Measurements from ENCODE around the gene PPFIA3. TPM values are rescaled to one million over a fixed set of nuclear protein-coding genes. Genes with fewer than 3 reads are reported as not detected.

Gene PPFIA3
- polyA plus RNA-seq, 1 of the 3 experiments (the other 2 are of a cell fraction): 5.7 TPM

- H3K36me3 ChIP-seq (replicated peaks in 1 of 2; ENCODE audit: control insufficient read depth in 1 of 2, insufficient read depth in 2 of 2, low read length in 1 of 2): no peaks in the 10 kb centered on the region
- no peaks in the 10 kb centered on the region for H3K9me3 ChIP-seq
- no peak overlapping the region for H3K27ac ChIP-seq (ENCODE audit: low read depth in 2 of 2, low read length in 1 of 2)
- no peak overlapping the region for H3K9ac ChIP-seq
- H3K4me1 ChIP-seq (ENCODE audit: control insufficient read depth in 1 of 2, insufficient read depth in 2 of 2, low read depth in 1 of 2, low read length in 1 of 2): peaks cover 0 to 17% of the 10 kb centered on the region in 2 experiments; a peak in 1 of 4 replicates
- H3K9me2 ChIP-seq: no peaks in the 10 kb centered on the region
- no peak overlapping the region for H3K4me3 ChIP-seq (ENCODE audit: low read depth in 2 of 2, low read length in 1 of 2)
- H3K4me2 ChIP-seq: no peak overlapping the region
- WGBS (ENCODE audit: low lambda C conversion rate): 42% methylated on average over 5 of the region's 10 CpGs
- peaks cover 12% of the 10 kb centered on the region for H3F3A ChIP-seq (replicated peaks; ENCODE audit: insufficient read depth)
- DNase-seq: no peak
- H2AFZ ChIP-seq (ENCODE audit: low read depth): no peak overlapping the region
- no peaks in the 10 kb centered on the region for H4K20me1 ChIP-seq (ENCODE audit: insufficient read depth)
- TF ChIP-seq POLR2AphosphoS5 (IDR thresholded peaks at IDR 0.05; ENCODE audit: low read depth, low read length): no peak
- no peak for TF ChIP-seq ELF1 (IDR thresholded peaks at IDR 0.05)
- TF ChIP-seq FOSL2 (IDR thresholded peaks at IDR 0.05; ENCODE audit: borderline replicate concordance, low read depth): no peak
- no peak for TF ChIP-seq NRF1 (IDR thresholded peaks at IDR 0.05; ENCODE audit: low read depth, low read length)
- TF ChIP-seq, protein P1, sequence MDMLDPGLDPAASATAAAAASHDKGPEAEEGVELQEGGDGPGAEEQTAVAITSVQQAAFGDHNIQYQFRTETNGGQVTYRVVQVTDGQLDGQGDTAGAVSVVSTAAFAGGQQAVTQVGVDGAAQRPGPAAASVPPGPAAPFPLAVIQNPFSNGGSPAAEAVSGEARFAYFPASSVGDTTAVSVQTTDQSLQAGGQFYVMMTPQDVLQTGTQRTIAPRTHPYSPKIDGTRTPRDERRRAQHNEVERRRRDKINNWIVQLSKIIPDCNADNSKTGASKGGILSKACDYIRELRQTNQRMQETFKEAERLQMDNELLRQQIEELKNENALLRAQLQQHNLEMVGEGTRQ (IDR thresholded peaks at IDR 0.05; ENCODE audit: borderline replicate concordance, low read depth, low read length): no peak
- no peak for TF ChIP-seq MXI1 (IDR thresholded peaks at IDR 0.05; ENCODE audit: low read depth, low read length)
- TF ChIP-seq MEF2A (IDR thresholded peaks at IDR 0.05; ENCODE audit: borderline replicate concordance, low read depth): no peak
- TF ChIP-seq RCOR1 (IDR thresholded peaks at IDR 0.05; ENCODE audit: low read length): no peak
- TF ChIP-seq RAD21 (IDR thresholded peaks at IDR 0.05; ENCODE audit: low read length): no peak
- no peak for TF ChIP-seq FOXM1 (IDR thresholded peaks at IDR 0.05; ENCODE audit: low read depth)
- no peak for TF ChIP-seq EP300 (IDR thresholded peaks at IDR 0.05; ENCODE audit: borderline replicate concordance in 1 of 2, low read depth in 1 of 2, low read length in 1 of 2)
- no peak for TF ChIP-seq GABPA (IDR thresholded peaks at IDR 0.05; ENCODE audit: low read depth)
- TF ChIP-seq CTCF (IDR thresholded peaks at IDR 0.05): no peak
- TF ChIP-seq EZH2phosphoT487 (IDR thresholded peaks at IDR 0.05; ENCODE audit: borderline replicate concordance, low read depth): no peak
- TF ChIP-seq SMC3 (IDR thresholded peaks at IDR 0.05; ENCODE audit: low read depth, low read length): no peak
- CTCF ChIA-PET: interaction anchor here (0.8 to 11.1 kb wide), 3 partner anchors 45 to 54 kb away, joined by 3 to 87 read pairs (median 6); no protein-coding TSS in a partner anchor
- H3K79me2 ChIP-seq (ENCODE audit: insufficient read depth): no peaks in the 10 kb centered on the region
- H3K27me3 ChIP-seq (ENCODE audit: insufficient read depth): no peaks in the 10 kb centered on the region
- POLR2A ChIA-PET: no interaction called here
Observed at GRCh38 chr19:49152119-49152550, 32.8 kb downstream of the PPFIA3 start.

DNA sequence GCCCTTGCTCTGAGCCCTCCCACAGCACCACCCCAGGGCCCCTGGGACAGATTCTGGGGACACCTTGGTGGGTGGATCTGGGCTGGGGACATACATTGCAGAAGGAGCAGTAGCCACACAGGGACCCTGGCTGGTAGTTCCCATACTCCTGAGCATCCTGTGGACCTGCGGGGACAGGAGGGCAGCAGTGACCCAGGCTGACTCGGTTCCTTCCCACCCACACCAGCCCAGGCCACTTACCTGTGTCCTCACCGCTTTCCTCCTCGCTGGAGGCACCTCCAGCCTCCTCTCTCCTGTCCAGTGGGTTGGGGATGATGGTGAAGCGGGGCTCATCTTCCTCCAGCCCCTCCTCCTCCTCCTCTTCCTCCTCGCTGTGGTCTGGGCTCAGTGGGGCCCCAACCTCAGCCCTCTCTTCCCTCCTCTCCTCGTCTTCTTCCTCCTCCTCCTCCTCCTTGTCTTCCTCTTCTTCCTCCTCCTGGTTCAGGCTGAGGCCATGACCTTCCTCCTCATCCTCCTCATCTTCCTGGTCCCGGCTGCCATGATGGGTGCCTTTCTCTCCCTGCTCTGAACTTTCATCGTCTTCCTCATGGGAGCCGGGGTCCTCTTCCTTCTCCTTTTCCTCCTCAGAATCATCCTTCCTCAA, 33.9 kb downstream of the PPFIA3 start:
- CTCF ChIA-PET: interaction anchor here (11.1 kb wide), 1 partner anchor 55 kb away, joined by 87 read pairs; no protein-coding TSS in a partner anchor
- 79% methylated on average over 10 of the region's 10 CpGs for WGBS (ENCODE audit: low lambda C conversion rate)
- peaks cover 0 to 21% of the 10 kb centered on the region in 2 experiments; a peak in 1 of 4 replicates for H3K4me1 ChIP-seq (ENCODE audit: control insufficient read depth in 1 of 2, insufficient read depth in 2 of 2, low read depth in 1 of 2, low read length in 1 of 2)
- H3K9me2 ChIP-seq: no peaks in the 10 kb centered on the region
- no peak overlapping the region for H3K4me2 ChIP-seq
- H4K20me1 ChIP-seq (ENCODE audit: insufficient read depth): no peaks in the 10 kb centered on the region
- H3K9ac ChIP-seq: no peak overlapping the region
- no peaks in the 10 kb centered on the region for H3K36me3 ChIP-seq (replicated peaks in 1 of 2; ENCODE audit: control insufficient read depth in 1 of 2, insufficient read depth in 2 of 2, low read length in 1 of 2)
- no peak overlapping the region for H3K4me3 ChIP-seq (ENCODE audit: low read depth in 2 of 2, low read length in 1 of 2)
- TF ChIP-seq YY1 (IDR thresholded peaks at IDR 0.05; ENCODE audit: low read depth): no peak
- TF ChIP-seq MEF2A (IDR thresholded peaks at IDR 0.05; ENCODE audit: borderline replicate concordance, low read depth): no peak
- TF ChIP-seq MXI1 (IDR thresholded peaks at IDR 0.05; ENCODE audit: low read depth, low read length): no peak
- no peak for TF ChIP-seq GABPA (IDR thresholded peaks at IDR 0.05; ENCODE audit: low read depth)
- no peak for TF ChIP-seq SMC3 (IDR thresholded peaks at IDR 0.05; ENCODE audit: low read depth, low read length)
- TF ChIP-seq, protein P2, sequence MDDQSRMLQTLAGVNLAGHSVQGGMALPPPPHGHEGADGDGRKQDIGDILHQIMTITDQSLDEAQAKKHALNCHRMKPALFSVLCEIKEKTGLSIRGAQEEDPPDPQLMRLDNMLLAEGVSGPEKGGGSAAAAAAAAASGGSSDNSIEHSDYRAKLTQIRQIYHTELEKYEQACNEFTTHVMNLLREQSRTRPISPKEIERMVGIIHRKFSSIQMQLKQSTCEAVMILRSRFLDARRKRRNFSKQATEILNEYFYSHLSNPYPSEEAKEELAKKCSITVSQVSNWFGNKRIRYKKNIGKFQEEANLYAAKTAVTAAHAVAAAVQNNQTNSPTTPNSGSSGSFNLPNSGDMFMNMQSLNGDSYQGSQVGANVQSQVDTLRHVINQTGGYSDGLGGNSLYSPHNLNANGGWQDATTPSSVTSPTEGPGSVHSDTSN (IDR thresholded peaks at IDR 0.05): no peak
- TF ChIP-seq EP300 (IDR thresholded peaks at IDR 0.05; ENCODE audit: borderline replicate concordance in 1 of 2, low read depth in 1 of 2, low read length in 1 of 2): no peak
- no peak for DNase-seq
- H3K9me3 ChIP-seq: no peaks in the 10 kb centered on the region
- POLR2A ChIA-PET: no interaction called here
- H2AFZ ChIP-seq (ENCODE audit: low read depth): no peak overlapping the region
- H3K79me2 ChIP-seq (ENCODE audit: insufficient read depth): peaks cover 7% of the 10 kb centered on the region
- peaks cover 12% of the 10 kb centered on the region for H3F3A ChIP-seq (replicated peaks; ENCODE audit: insufficient read depth)
- H3K27ac ChIP-seq (ENCODE audit: low read depth in 2 of 2, low read length in 1 of 2): no peak overlapping the region
- H3K27me3 ChIP-seq (ENCODE audit: insufficient read depth): no peaks in the 10 kb centered on the region
